DMS79 treated with DMSO at 0.1 percent for 48 hours (cell line): Measurements from ENCODE around the gene RPL22L1.
"Not testable (repeated sequence)": the region's sequence is repeated elsewhere in the genome, so short reads cannot be mapped to it uniquely, and the experiment has no call there.

Source experiments
- DNase-seq: peaks from one replicate; lab custom pipeline; 2025; lab: John Stamatoyannopoulos, UW

Gene RPL22L1

GRCh38 chr3:170826047-170826446, 43.9 kb downstream of the RPL22L1 start:
- no peak for DNase-seq

- DNase-seq, result not testable (repeated sequence)
These were observed 46.4 kb downstream of the RPL22L1 start for GRCh38 chr3:170823562-170823961.

- not testable (repeated sequence) for DNase-seq
These were observed 51.7 kb downstream of the RPL22L1 start for GRCh38 chr3:170818325-170818724.

GRCh38 chr3:170817471-170817870, 52.5 kb downstream of the RPL22L1 start:
- DNase-seq, result not testable (repeated sequence)

- DNase-seq, result no peak
These were observed 53.2 kb downstream of the RPL22L1 start for GRCh38 chr3:170816841-170817240.

- DNase-seq, result no peak
These were observed 53.7 kb downstream of the RPL22L1 start for GRCh38 chr3:170816341-170816740.

GRCh38 chr3:170815936-170816335, 54.1 kb downstream of the RPL22L1 start:
- no peak for DNase-seq

GRCh38 chr3:170815340-170815739, 54.7 kb downstream of the RPL22L1 start:
- DNase-seq, result peak; percentile 32
